Panc1 (cell line): ENCODE results near the gene NPTX1.

ENCODE experiments used
- CTCF ChIP-seq: fragments of 450-650 bp; IDR thresholded peaks from 2 replicates; pipeline ENCODE4 v1.5.1; 2017; ENCODE audit warnings: mild to moderate bottlenecking
- POLR2AphosphoS5 ChIP-seq: IDR thresholded peaks from 2 replicates; pipeline ENCODE4 v1.6.1; 2012; ENCODE audit warnings: mild to moderate bottlenecking, low read depth, low read length, moderate library complexity
- TCF7L2 ChIP-seq: IDR thresholded peaks from 2 replicates; pipeline ENCODE4 v1.6.1; 2011; ENCODE audit warnings: mild to moderate bottlenecking, low read depth, low read length, inconsistent platforms

- no peak for TF ChIP-seq CTCF
- TF ChIP-seq POLR2AphosphoS5, result no peak
- no peak for TF ChIP-seq TCF7L2
These were observed 45.8 kb downstream of the NPTX1 start for GRCh38 chr17:80430446-80431245.
